ENCODE measurements around the gene TDO2.

The TDO2 gene

DNA sequence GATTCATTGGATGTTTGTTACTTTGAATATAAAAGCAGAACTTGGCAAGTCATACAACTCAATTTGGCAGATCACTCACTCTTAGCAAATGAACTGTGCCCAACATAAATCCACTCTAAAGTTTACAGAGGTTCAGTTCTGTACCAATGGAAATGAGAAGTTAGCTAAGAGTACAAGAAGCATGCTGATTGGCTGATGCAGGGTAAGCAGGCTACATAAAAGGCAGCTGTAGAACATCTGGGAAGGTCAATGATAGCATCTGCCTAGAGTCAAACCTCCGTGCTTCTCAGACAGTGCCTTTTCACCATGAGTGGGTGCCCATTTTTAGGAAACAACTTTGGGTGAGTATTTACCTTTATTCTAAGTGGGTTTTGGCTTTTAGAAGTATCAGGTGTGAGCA, at the start of gene TDO2:
Gene TDO2 (plus strand): TSS at position 244 of the 400 bp plus-strand sequence. CDS start 63 bp downstream, at position 307.
- no peak for DNase-seq (ENCODE audit: low read depth)
- no peak within 1 kb of the TSS for H3K4me3 ChIP-seq (ENCODE audit: low read depth, low read length)
- TF ChIP-seq, protein P1, sequence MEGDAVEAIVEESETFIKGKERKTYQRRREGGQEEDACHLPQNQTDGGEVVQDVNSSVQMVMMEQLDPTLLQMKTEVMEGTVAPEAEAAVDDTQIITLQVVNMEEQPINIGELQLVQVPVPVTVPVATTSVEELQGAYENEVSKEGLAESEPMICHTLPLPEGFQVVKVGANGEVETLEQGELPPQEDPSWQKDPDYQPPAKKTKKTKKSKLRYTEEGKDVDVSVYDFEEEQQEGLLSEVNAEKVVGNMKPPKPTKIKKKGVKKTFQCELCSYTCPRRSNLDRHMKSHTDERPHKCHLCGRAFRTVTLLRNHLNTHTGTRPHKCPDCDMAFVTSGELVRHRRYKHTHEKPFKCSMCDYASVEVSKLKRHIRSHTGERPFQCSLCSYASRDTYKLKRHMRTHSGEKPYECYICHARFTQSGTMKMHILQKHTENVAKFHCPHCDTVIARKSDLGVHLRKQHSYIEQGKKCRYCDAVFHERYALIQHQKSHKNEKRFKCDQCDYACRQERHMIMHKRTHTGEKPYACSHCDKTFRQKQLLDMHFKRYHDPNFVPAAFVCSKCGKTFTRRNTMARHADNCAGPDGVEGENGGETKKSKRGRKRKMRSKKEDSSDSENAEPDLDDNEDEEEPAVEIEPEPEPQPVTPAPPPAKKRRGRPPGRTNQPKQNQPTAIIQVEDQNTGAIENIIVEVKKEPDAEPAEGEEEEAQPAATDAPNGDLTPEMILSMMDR (conservative IDR thresholded peaks at IDR 0.05; ENCODE audit: low read depth, low read length), result no peak

DNA sequence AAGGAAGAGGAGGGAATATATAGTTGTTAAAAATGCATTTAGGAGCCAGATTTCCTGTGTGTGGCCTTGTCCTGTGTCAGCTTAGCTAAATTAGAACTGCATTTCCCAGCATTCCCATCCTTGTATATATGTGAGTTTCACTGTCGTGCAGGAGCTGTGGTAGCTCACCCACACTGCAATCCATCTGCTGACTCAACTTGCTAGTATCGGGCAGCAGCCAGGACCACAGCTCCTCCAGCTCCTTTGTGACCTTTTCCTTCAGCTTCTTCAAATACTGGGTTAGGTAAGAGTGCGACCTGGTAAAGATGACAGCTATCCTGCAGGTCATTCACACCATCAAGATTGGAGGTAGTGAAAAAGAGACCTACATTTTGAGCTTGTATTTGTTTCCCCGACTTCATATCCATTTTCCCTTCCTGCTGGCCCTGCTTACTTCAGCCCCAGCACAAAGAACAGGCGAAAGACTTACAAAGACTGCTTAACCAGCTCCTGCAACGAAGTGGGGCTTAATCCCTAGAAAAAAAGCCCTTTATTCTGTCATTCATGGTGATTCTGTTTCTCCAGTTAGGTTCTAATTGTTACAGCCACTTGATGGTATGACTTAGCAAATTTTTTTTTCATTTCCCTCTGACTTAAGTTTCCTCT, 48.8 kb upstream of the TDO2 start:
- TF ChIP-seq, protein P1 (conservative IDR thresholded peaks at IDR 0.05; ENCODE audit: low read depth, low read length), result no peak
- peak; percentile 51 for DNase-seq (ENCODE audit: low read depth)
- no peak overlapping the region for H3K4me3 ChIP-seq (ENCODE audit: low read depth, low read length)

DNA sequence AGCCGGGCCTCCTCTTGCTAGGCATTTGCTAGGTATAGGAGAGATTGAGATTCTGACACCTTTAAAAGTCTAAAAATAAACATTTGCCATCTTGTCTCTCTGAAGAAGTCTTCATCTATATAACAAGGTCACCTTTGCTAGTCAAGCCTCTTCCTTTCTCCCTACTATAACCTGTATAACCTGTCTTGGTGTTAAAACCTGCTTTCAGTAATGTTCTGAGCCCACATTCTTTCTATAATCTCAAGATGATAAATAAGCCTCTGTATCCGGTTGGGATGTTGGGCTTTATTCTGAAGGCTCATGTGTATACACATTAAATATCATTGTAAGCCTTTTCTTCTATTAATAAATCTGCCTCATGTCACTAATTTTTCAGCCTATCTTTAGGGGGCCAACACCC, 47.6 kb upstream of the TDO2 start:
- TF ChIP-seq, protein P1 (conservative IDR thresholded peaks at IDR 0.05; ENCODE audit: low read depth, low read length), result no peak
- DNase-seq (ENCODE audit: low read depth), result no peak
- H3K4me3 ChIP-seq (ENCODE audit: low read depth, low read length), result no peak overlapping the region

DNA sequence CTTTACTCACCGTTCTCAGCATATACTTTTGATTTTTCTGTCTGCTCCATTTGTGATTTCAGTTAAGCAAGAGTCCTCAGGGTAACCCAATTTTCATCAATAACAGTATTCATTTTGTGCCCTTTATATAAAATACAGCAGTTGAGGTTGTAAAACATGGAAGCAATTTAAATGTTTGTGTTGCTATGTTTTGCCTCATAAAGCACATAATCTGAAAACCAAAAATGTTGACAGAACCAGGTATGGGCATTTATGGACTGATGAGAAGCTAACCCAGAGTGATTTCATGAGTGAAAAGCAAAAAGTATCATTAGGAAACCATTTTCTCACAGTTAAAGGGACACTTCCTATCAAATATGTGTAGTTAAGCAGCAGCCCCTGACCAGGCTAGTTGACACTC, 37.3 kb upstream of the TDO2 start, which contains the start of gene ASIC5:
Gene ASIC5 (minus strand): TSS at position 101 of the 400 bp plus-strand sequence. CDS start 51 bp downstream, at position 50.
- no peak for DNase-seq (ENCODE audit: low read depth)
- no peak within 1 kb of the TSS for H3K4me3 ChIP-seq (ENCODE audit: low read depth, low read length)
- TF ChIP-seq, protein P1 (conservative IDR thresholded peaks at IDR 0.05; ENCODE audit: low read depth, low read length), result no peak

DNA sequence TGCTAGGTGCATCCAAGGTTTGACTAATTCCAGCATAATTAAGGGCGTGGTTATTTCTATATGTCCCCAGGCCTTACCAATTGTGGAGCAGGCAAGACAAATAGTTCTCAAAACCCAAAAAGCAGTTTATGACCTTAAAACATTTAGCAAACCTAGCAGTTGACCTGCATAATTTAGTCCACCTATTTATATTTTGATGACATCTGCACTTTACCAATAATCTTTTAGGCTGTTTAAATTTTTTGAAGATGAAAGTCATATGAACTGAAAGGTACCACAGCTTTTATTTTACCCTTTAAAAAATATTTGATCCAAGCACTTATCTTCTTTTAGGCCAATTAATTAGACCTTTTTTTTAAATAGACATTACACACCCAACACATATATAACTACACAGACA, 27.6 kb upstream of the TDO2 start:
- DNase-seq (ENCODE audit: low read depth), result no peak
- H3K4me3 ChIP-seq (ENCODE audit: low read depth, low read length), result no peak overlapping the region
- TF ChIP-seq, protein P1 (conservative IDR thresholded peaks at IDR 0.05; ENCODE audit: low read depth, low read length), result no peak

DNA sequence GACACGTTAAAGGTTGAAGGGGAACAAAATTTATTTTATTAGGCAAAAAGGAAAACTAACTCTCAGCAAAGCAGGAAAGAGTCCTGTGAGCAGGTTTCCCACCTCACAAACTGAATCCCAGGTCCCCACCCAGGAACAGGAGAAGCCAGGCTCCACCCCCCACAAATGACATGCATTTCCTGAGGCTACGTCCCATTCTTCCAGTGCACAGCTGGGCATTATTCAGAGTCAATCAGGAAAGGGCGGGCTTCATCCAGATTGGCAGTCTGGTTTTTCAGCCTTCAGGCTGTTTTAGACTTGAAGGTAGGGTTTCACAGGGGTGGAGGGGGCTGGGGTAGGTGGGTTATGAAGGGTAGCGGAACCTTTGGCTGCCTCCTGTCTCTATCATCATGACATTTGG, 25.5 kb upstream of the TDO2 start:
- H3K4me3 ChIP-seq (ENCODE audit: low read depth, low read length), result no peak overlapping the region
- no peak for DNase-seq (ENCODE audit: low read depth)
- TF ChIP-seq, protein P1 (conservative IDR thresholded peaks at IDR 0.05; ENCODE audit: low read depth, low read length), result no peak

DNA sequence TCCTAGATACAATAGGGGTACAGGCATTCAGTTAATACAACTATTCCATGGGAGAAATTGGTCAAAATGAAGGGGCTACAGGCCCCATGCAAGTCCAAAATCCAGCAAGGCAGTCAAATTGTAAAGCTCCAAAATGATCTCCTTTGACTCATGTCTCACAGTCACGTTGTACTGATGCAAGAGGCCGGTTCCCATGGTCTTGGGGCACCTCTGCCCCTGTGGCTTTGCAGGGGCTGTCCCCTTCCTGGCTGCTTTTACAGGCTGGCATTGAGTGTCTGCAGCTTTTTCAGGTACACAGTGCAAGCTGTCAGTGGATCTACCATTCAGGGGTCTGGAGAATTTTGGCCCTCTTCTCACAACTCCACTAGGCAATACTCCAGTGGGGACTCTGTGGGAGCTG, 24.9 kb upstream of the TDO2 start:
- no peak overlapping the region for H3K4me3 ChIP-seq (ENCODE audit: low read depth, low read length)
- DNase-seq (ENCODE audit: low read depth), result no peak
- TF ChIP-seq, protein P1 (conservative IDR thresholded peaks at IDR 0.05; ENCODE audit: low read depth, low read length), result no peak

Measured in choroid plexus epithelial cell (primary cell).